GM19438 (cell line): ENCODE measurements around the gene MED9.
"Not testable (repeated sequence)": the region's sequence is repeated elsewhere in the genome, so short reads cannot be mapped to it uniquely, and the experiment has no call there.

Experiments
- ATAC-seq: cut with Tn5 transposase; IDR thresholded peaks from one replicate; pipeline ENCODE4 v1.9.1; 2021; ENCODE audit warnings: low read depth; ENCODE audit not compliant: unreplicated experiment

MED9 gene, protein sequence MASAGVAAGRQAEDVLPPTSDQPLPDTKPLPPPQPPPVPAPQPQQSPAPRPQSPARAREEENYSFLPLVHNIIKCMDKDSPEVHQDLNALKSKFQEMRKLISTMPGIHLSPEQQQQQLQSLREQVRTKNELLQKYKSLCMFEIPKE

DNA sequence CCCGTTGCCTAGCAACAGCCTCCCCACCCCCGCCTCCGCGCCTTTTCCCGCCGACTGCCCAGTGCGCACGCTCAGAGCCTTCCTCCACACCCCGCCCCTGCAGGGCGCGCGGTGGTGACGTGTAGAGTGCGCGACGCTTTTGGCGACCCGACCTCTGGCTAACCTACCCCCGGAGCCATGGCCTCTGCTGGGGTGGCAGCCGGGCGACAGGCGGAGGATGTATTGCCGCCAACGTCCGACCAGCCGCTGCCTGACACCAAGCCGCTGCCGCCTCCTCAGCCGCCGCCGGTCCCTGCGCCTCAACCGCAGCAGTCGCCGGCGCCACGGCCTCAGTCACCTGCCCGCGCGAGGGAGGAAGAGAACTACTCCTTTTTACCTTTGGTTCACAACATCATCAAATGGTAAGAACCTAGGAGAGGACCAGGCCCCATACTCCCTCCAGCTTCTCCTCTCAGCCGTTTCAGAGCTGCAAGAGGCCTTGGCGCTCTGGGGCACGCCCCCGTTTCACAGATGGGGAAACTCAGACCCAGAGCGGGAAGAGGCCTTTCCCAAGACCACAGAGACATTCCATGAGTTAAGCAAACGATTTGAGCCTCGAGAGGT lies at the start of gene MED9:
TSS of gene MED9 (plus strand) at position 136 of the 603 bp plus-strand sequence. CDS start at position 178, 42 bp downstream.
- ATAC-seq, result peak; percentile 80

DNA sequence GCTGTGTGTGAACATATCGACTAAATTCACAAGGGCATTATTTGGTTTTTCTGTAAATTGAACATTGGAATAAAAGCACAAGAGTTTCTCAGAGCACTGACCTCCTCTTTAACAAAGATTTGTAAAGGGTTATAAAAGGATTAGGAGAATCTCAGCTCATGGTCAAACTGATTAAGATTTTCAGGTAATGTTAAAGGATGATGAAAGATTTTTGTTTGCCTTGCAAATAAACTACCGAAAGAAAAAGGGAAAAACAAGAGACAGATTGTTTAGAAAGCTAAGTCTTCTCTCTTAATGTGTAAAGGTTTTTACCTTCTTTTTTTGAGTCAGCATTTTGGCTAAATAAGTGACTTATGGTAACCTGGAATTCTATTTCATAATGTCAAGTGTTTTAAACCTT lies 47.6 kb upstream of the MED9 start:
- ATAC-seq, result no peak

DNA sequence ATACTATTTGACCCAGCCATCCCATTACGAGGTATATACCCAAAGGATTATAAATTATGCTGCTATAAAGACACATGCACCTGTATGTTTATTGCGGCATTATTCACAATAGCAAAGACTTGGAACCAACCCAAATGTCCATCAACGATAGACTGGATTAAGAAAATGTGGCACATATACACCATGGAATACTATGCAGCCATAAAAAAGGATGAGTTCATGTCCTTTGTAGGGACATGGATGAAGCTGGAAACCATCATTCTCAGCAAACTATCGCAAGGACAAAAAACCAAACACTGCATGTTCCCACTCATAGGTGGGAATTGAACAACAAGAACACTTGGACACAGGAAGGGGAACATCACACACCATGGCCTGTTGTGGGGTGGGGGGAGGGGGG lies 45.9 kb upstream of the MED9 start:
- ATAC-seq, result not testable (repeated sequence)

DNA sequence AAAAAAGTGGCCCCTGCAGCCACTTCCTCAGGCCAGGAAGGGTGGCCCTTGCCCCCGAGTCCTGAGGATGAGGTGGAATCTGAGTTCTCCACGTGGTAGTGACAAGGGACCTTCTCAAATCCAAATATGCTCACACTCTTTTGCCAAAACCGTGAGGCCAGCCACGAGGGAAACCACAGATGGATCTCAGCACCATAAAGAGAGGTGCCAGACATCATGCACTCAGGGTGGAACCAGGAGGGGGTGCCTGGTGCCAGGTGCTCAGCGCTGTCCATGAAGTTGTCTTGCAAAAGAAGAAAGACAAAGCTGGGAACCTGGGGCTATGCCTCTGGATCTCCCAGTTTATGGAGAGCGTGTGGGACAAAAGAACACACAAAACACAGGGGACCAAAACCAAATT lies 45.2 kb upstream of the MED9 start:
- no peak for ATAC-seq

DNA sequence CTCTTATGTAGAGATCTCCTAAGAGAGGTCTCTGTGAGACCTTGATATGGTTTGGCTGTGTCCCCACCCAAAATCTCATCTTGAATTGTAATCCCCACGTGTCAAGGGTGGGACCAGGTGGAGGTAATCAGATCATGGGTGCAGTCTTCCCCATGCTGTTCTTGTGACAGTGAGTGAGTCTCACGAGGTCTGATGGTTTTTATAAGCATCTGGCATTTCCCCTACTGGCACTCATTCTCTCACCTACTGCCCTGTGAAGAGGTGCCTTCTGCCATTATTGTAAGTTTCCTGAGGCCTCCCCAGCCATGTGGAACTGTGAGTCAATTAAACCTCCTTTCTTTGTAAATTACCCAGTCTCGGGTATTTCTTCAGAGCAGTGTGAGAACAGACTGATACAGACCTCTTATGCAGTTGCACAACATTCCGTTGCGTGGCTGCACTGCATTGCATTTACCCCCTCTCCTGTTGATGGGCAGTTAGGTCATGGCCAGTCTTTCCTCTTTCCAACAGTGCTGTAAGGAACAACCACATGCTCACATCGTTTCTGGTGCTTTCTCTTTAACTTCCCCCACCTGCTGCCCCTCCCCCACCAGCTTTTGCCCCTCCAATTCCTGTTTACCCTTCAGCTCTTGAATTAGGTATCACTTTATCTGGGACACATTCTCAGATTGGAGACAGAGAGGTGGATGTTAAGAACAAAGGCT lies 43.6 kb upstream of the MED9 start:
- no peak for ATAC-seq

DNA sequence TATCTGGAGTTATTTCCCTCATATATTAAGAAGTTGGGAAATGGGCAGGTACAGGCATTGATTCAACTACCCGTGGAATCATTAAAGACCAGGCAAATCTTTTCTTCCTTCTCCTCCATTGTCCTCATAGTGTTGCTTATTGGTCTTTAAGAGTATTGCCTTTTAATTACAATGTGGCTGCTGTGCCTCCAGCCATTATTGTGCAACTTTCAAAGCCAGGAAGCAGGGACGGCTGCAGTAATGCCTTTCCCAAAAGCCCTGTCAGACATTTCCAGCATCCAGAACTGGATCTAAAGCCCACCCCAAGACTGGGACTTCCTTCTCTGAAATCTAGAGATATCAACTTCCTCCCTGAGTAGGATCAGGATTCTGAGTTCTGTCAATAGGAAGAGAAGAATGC lies 42.3 kb upstream of the MED9 start:
- ATAC-seq, result no peak

DNA sequence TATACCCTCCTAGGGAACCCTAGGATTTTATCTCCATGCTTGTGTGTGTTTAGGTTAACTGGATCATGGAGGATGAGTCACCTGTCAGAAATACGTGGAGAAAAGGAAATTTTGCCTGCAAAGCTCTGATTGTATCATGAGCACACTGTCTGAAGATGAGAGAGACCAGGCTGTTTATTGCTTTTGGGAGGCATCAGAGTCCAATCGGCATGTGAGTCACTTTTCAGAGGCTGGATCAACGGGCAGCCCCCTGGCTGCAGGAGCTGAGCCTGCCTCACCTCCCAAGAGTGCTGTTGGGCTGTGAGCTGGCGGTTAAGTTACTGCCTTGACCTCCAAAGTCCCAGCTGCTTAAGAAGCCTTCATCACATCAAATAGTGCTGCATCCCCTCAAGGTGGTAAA lies 41.5 kb upstream of the MED9 start:
- no peak for ATAC-seq

DNA sequence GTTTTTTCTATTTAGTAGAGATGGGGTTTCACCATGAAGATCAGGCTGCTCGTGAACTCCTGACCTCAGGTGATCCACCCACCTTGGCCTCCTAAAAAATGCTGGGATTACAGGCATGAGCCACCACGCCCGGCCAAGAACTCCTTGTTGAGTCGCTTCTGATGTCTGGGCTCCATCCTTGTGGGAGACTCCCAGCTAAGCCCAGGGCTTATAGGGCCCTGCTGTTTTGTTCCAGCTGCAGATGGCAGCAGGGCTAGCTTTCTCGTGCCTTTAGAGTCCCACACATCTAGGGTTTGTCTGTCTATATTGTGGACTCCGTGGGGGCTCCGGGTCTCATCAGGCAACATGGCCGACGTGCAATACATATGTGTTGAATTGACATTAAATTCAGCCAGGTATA lies 39.3 kb upstream of the MED9 start:
- ATAC-seq, result no peak

DNA sequence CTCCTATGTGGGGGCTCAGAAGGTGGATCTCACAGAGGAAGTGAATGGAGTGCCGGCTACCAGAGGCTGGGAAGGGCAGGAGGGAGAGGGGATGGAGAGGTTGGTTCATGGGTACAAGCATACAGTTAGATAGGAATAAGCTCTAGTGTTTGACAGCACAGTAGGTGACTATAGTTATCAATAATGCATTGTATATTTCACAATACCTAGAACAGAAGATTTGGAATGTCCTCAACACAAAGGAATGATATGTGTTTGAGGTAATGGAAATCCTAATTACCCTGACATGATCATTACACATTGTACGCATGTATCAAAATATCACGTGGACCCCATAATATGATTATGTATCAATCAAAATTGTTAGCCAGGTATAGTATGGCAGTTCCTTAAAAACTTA lies 38.9 kb upstream of the MED9 start:
- no peak for ATAC-seq

DNA sequence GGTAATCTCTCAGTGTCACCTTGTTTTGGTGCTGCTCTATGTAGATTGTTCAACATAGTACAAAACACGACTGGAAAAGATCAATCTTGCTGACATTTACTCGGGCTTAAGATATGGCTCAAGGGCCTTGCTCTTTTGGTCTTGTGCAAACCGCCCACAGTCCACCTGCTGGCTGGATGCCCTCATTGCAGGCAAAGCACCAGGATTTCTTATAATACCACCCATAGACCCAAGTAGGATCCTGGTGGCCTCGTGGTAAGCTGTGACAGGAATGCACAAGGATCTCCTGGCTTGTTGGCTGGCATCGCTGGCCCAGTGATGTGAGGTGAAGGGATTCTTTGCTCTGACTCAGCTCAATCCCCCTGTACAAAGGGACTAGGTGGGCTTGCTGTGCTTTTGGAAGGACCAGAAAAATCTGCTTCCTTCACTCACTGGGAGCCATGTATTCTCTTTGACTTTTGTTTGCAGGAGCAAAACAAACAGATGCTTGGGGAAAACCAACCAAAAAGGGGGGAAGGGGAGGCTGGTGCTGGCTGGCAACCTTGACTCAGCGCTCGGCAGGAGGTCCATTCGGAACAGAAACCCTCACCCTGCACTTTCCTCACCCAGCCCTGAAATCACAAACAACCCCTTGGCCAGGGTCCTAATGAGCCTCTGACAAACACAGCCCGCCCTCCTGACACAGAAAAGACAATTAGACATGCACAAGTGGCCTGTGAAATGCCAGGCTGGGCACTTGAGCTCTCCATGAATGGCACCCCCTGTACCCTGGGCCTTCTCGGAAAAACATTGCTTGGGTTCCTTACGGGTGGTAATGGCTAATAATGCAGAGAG lies 36.6 kb upstream of the MED9 start:
- ATAC-seq, result no peak

DNA sequence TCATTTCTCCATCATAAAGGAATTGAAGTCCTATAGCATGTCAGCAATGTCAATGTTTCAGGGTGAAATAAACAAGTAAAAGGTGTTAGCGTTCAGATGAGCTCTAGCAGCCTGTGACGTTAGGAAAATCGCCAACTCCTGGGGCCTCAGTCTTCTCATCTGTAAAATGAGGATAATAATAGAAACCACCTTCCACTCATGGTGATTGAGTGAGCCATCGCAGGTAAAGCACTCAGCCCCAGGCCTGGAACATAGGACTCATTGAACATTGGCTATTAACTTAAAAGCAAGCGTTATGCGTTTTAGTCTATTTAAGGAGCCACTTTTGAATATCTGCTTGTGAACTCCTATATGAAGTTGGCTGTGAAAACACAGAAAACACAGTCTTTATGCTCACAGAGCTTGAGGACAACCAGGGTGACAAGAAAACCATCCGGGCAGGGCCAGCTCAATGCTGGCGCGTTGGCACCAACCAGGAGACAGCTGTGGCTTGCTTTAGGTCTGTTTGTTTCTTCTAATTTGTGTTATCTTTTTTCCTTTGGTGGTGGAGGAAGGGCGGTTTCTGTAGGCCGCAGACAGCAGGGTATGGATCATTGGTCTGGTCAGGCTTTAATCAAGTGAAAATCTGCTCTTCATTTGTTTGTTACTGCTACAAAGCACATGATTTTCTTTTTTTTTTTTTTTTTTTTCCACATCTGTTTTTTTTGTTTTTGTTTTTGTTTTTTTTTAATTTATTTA lies 35.7 kb upstream of the MED9 start:
- ATAC-seq, result no peak

DNA sequence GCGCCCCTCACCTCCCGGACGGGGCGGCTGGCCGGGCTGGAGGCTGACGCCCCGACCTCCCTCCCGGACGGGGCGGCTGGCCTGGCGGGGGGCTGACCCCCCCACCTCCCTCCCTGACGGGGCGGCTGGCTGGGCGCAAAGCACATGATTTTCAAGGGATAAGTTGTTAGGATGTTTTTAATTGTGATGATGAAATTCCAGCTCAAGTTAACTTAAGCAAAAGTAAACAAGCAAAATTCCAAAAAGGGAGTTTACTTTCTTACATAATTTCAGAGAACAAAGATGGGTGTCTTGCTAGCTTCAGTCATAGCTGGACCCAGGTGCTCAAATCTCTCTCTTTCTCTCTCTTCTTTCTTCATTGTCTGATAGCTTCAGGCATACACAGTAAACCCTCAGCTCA lies 33.6 kb upstream of the MED9 start:
- ATAC-seq, result no peak

DNA sequence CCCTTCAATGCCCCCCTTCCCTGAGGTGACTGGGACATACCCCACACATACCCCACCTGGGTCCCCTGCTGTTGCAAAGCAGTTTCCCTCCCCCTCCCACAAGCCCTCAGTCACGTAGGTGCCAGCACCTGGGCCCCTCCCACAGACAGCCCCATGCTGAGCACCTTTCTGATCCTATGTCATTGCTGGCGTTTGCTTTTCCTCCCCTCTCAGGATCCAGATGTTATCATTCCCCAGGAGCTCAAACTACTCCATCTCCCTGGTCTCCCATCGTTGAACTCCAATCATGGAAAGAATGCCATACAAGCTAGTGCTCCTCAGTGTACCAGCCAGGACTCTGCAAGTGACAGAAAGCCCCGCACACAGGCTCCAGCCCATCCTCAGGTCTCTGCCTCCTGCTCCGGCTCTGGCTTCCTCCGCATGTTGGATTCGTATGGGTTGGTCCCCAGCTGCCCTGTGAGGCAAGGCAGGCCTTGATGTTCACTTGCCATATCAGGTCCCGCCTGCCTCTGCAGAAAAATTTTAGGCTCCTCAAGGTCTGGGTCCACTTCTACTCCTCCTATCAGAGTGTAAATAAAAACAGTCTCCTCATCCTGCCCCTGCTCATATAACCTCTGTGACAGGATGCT lies 31.4 kb upstream of the MED9 start:
- no peak for ATAC-seq

DNA sequence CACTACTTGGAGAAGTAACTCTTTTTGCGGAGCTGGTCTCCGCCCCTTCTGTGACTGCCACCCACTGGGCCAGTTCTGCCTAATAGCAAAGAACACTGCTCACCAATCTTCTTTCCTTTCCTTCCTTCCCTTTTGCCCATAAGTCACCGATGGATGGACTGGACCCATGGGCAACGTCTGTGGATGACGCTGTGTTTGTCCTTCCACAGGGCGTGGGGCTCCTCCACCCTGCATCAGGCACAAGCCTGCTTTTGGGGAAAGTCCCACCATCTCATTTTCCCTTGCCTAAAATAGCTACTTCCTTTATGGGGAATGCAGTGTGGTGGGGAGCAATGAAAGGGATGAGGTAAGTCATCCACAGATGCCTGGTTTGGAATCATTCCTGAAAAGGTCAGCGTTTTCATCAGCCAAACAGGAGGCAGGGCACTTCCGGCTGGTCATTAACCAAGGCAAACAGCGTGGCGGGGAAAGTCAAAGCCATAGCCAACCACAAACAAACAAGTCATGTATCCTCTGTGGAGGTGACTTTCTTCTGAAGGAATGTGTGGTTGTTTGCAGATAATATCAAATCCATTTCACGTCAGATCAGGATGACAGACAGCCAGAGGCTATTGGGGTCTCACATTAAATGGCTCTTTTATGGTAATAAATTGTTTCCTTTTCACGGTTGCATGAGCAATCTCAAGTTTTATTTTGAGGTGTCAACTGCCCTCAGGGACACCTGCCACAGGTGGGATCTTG lies 30.7 kb upstream of the MED9 start:
- no peak for ATAC-seq

DNA sequence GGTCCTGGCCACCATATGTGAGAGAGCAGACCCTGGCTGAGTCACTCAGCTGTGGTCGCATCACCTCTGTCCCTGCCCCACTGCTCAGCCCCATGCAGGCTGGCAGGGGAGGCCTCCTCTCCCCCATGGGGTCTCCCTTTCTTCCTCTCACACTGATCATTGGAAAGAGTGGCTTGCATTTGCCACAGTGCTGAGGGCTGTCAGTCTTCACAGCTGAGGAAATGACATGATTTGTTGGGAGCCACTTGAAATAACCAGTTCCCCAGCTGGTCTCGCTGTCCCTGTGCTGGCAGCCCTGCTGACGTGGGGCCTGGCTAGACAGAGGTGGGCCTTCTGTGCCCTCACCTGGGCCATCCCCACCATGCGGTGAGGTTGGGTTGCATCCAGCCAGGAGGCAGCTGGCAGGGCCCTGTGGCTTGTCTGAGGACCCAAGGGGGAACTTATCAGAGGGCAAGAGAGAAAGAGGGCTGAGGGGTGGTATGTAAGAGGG lies 30.1 kb upstream of the MED9 start:
- ATAC-seq, result no peak

DNA sequence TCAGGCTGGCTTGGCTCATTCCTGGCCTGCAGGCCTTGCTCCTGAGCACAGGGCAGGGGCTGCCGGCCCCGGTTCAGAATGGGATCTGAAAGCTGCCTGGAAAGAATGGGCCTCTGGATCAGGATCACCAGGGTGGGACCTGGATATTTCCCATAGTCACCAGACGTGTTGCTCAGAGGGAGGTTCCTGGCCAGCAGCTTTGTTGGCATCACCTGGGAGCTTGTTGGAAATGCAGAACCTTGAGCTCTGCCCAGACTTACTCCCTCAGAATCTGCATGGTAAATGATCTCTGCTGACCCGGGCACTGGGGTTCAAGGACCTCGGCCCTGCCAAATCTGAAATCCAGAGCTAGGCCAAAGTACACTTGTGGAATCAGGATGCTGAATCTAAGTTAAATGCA lies 29.5 kb upstream of the MED9 start:
- no peak for ATAC-seq

DNA sequence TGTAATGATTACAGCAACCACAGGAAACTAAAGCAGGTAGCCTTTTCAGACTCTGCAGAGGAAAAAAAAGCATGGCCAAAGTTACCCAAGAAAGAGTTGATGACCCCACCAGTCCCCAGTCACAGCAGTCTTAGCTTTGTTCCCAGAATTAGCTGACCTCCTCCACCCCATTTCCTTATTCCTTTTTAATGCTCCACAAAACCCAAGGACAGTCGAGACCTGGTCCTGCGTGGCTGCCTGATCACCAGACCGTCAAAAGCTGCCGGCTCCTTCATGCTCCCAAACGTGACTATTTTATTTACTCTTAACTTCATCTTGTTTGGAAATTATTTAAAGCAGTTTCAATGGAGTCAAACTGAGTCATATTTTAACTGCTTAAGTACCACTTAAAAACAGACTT lies 28.7 kb upstream of the MED9 start:
- no peak for ATAC-seq

DNA sequence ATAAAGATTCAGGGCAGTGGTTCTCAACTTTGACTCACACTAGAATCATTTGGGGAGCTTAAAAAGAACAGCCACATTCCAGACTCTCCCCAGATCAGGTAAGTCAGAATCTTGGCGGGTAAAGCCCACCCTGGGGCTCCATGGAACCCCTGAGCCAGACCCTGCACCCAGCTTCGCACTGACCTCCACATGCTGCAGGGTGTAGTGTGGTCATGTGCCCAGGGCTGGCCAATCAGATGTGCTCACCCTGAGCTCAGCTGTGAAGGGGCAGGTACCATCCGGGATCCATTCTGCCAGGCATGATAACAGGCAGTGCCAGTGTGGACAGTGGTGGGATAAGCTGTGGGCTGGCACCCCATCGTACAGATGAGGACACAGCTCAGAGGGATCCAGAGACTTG lies 28.1 kb upstream of the MED9 start:
- no peak for ATAC-seq

DNA sequence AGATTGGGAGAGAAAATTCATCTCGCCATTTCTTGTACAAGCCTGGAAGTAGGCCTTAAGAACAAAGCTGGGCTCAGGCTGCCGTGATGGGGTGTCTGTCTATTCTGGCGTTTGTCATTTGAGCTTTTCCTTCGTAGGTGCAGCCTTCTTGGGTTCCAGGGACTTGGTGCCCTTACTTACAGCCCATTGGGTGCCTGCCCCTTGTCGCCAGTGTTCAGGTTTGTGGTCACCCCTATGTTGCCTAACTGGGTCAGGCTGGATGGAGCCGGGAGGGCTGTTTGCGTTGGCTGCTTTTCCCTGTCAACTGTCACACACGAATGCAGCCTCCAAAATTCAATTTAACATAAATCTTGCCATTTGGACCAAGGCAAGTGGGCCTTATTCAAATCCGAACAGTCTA lies 23.7 kb upstream of the MED9 start:
- no peak for ATAC-seq
